ENCODE results near the gene PLEKHA6.

Gene PLEKHA6

DNA sequence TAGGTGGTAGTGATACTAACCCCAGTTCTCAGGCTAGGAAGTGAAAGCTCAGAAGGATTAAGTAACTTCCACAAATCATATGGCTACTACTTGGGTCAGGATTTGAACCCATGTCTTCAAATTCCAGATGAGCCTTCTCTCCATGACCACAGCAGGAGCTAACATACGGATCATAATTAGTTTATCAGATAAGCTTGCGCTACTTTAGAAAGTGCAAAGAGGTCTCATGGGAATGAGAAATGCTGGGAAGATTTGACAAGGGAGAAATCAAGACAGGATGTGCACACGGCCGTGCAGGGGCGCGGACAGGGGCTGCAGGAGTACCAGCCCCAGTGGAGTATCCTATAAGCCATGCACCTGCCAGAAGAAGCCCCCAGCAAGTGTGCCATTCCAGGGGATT is 5.2 kb downstream of the PLEKHA6 start:
- no peak for DNase-seq

DNA sequence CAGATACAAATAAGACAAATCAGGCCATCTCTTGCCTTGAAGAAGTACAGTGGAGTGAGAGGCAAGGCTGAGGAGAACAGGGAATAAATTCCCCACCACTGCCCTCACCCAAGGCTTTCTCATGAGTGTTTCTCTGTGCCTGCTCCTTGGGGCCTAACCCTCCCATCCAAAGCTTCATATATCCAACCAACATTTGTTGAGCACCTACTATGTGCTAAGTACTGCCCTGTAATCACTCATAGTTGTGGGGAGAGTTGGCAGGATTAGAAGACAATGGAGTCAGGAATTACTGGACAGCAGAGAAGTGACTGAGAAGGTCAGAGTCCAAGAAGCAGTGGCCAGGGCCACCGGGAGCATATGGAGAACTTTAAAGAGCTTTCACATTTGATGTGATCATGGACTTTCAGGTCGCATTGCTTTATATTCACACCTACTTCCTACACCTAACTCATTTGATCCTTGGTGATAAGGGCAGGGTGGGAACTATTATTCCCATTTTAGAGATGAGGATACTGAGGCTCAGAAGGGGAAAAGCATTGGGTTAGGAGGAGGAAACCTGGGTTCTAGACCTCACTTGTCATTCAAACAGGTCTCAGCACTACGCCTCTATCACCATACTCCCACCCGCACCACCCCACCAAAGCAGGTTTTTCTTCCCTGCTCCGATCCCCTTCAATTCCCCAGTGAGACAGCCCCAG is 6.4 kb downstream of the PLEKHA6 start:
- DNase-seq, result no peak

DNA sequence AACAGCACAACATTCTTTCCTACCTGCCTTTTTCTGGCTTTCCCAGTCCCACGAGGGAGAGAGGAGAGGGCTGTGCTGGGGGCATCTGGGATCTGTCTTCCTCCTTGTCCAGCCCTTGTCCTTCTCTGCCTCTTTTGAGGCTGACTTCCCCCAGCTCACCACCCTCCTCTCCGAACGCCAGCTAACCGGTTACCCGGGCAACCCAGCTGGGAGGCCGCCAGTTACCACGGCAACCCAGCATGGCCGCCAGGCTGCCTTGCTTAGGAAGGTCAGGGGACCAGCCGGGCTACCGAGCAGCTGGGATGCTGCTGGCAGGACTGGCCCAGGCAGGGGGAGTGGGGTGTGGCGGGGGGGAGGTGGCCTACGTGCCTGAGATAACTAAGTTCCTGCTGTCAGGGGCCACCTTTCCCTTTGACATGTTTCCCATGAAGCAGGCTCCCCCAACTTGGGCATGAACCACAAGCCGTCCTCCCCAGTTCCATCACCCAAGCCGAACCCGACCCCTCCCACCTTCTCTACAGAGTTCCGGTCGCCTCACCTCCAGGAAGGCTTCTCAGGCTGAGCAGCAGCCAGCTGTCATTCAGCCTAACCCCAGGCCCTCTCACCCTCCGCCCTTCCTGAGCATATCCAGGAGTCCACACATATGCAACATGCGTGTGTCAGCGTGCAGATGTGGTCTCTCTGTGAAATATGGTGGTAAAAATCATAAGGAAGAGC is 8.7 kb downstream of the PLEKHA6 start:
- DNase-seq, result no peak

DNA sequence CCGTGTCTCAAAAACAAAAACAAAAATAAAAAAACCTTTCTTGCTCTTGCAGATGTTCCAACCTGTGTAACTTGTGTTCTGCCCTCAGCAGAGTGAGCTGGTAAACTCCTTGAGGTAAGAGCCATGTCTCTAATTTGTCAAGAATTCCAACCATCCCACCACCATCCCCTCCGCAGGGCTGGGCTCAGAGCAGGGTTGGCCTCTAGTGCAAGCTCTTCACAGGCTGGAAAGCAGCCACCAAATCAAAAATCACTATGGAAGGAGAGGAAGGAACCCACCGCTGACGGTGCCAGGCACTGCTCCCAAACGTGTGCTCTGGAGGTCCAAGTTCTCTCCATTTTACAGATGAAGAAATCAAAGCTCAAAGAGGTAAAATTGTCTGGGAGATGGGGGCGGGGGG is 9.4 kb downstream of the PLEKHA6 start:
- DNase-seq, result no peak

GRCh38 chr1:204349602-204350001 is 10.1 kb downstream of the PLEKHA6 start:
- DNase-seq, result no peak

DNA sequence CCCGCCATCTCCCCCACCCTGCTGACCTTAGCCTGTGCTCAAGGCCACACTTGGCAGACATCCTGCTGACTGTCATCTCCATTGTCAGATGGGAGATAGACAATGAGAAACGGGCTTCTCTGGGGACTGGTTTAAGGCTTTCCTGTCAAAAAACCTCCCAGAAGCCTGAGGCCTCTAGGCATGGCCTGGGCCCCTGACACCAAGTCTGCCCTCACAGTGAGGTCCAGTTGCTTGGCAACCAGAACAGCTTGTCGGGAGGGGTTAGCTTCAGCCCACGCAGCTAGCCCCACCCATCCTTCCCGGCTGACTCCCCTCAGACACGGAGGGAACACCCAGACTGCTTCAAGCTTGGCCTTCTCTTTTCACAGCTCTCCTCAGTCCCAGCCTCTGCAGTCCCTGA is 11.0 kb downstream of the PLEKHA6 start:
- DNase-seq, result no peak

GRCh38 chr1:204348242-204348641 is 11.5 kb downstream of the PLEKHA6 start:
- no peak for DNase-seq

DNA sequence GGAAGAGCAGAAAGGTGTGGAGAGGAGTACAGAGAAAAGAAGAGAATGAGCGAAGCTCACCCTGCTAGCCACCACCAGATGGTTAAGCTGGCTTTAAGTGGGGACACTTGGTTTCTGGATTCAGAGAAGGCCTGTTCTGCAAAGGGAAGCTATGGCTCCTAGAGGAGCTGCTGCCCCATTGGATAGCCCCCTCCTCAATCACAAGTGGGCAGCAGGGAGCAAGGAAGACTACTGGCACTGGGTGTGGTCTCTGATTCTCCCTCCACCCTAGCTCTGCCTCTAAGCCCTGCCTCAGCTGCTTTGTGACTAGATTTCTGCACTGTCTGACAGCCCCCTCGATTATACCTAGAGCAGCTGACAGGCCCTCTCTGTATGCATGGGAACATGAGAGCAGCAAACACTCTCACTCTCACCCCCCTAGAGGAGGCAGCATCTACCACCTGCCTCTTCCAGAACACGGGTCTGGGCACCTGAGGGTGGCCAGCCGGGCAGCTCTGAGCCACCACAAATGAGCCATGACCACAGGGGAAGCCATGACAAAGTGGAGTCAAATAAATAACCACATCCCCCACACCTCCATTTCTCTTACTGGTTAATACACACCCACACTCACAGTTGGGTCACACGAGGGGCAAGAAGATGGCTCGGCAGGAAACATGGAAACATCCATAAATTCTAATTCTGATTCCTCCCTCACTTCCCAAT is 13.6 kb downstream of the PLEKHA6 start:
- DNase-seq, result no peak

DNA sequence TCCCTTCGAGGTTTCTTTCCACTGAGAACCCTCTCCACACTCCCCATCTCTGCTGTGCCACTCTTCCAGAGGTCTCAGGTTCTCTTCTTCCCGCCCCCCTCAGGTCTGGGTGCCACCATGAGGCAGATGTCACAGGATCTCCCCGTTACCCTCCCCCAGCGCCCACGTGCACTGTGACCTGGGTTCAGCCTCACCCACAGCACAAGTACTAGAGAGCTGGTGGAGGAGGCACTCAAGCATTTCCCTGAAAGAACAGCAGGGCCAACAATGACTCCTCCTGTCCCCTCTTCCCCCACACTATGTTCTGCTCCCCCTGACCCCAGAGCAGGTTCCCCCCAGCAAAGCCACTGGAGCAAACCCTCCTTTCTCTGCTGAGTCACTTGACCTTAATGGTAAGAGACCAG is 14.3 kb downstream of the PLEKHA6 start:
- no peak for DNase-seq

- no peak for DNase-seq
Measured at GRCh38 chr1:204344665-204345355, 14.9 kb downstream of the PLEKHA6 start.

DNA sequence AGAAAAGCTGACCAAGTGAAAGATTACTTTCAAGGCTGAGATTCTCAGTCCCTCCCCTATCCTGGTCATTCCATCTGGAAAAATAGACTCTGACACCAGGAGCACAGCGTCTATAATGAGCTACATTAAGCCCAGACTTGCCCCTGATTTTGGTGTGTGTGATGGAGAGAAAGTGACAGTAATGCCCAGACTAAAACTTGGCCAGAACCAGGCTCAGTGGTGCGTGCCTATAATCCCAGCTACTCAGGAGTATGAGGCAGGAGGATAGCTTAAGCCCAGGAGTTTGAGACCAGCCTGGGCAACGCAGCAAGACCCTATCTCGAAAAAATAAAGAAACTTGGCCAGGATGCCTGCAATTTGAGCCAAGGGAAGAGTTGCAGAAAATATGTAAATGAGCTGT is 15.9 kb downstream of the PLEKHA6 start:
- no peak for DNase-seq

DNA sequence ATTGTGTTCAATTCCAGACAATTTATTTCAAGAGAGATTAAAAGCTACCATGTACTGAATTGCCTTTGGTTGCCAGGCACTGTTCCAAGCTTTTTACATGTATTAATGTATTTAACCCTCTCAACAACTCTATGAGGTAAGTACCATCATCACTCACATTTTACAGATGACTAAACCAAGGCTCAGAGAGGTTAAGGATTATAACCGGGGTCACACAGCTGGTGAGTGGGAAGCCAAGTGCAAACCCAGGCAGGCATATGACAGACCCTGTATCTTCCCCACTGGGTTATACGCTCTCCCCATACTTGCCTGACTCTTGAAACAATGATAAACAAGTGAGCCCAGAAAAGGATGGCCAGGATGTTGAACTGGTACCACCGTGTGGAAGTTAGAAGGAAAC is 16.5 kb downstream of the PLEKHA6 start:
- no peak for DNase-seq

GRCh38 chr1:204342310-204342709 is 17.4 kb downstream of the PLEKHA6 start:
- DNase-seq, result no peak

DNA sequence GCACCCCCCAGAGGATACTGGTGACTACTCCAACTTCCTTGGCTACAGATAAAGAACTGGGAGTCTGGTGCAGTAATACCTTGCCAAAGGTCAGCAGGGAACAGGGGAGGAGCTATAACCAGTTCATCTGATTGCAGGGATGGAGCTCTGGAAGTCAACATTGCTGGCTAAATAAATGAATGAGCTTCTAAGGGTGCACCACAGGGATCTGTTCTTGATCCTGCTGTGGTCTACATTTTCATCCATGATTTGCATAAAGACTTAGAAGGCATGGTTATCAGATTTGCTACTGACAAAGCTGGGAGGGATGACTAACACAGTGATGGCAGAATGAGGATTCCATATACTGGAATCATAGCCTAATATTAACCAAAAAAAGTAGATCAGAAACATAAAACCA is 18.3 kb downstream of the PLEKHA6 start:
- no peak for DNase-seq

GRCh38 chr1:204340081-204340889 is 19.4 kb downstream of the PLEKHA6 start:
- DNase-seq, result no peak

DNA sequence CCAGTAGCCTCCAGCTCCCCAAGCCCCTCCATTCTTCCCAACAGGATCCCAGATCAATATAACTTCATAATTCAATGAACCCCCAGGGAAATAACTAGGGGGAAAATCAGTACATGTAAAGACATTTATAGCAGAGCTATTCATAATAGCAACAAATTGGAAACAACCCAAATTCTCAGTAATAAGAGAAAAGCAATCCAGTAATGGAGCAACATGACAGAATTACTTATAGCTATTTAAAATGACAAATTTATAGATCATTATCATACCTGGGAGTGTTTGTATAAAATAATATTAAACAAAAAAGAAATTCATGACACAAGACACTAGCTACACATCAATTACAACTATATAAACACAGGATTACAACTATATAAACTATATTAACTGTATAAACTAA is 20.2 kb downstream of the PLEKHA6 start:
- no peak for DNase-seq

GRCh38 chr1:204338997-204339396 is 20.7 kb downstream of the PLEKHA6 start:
- DNase-seq, result no peak

GRCh38 chr1:204338360-204338759 is 21.4 kb downstream of the PLEKHA6 start:
- DNase-seq, result no peak

GRCh38 chr1:204337583-204337982 is 22.1 kb downstream of the PLEKHA6 start:
- no peak for DNase-seq

- no peak for DNase-seq
Measured at GRCh38 chr1:204337036-204337429, 22.7 kb downstream of the PLEKHA6 start.

DNA sequence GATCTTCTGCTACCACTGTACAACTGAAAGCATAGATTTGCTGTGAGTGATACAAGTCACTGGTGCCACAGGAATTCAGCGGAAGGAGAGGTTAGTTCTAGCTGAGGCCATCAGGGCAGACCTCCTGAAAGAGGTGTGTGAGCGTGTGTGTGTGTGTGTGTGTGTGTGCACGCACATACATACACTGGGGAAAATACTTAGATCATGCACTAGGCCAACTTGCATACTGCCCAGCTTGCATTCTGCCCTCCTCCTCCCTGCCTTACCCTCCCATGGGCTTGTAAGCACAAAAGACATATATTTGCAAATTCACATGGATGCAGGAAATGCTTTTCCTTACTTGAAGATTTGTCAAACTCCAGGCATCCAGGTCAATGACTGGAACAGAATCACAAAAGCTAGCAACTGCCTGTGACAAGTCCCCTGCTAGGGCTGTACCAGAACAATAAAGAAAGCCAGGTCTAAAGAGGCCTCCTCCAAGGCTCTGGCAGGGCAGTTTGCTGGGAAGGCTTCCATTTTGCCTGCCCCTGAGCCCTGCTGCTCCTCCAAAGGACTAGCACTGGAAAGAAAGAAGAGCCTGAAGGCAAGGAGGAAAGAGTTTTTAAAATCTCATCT is 23.2 kb downstream of the PLEKHA6 start:
- no peak for DNase-seq

DNA sequence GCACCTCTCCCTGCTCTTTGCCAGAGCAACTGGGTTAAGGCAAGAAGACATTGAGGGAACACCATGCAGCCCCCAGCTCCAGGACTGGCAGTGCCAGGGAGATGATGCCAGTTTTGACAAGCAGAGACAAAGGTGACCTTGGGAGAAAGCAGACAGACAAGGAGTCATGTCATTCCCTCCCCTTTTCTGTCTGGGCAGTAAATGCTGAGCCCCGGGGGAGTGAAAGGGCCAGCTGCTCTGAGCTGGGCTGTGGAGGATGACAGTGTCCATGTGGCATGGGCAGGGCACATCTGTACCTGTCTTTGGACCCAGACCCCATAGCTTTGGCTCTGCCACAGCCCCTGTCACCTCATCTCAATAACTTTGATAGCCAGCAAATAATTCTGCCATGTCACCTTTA is 24.2 kb downstream of the PLEKHA6 start:
- DNase-seq, result no peak
